ENCODE results near the gene RSPRY1.

DNA sequence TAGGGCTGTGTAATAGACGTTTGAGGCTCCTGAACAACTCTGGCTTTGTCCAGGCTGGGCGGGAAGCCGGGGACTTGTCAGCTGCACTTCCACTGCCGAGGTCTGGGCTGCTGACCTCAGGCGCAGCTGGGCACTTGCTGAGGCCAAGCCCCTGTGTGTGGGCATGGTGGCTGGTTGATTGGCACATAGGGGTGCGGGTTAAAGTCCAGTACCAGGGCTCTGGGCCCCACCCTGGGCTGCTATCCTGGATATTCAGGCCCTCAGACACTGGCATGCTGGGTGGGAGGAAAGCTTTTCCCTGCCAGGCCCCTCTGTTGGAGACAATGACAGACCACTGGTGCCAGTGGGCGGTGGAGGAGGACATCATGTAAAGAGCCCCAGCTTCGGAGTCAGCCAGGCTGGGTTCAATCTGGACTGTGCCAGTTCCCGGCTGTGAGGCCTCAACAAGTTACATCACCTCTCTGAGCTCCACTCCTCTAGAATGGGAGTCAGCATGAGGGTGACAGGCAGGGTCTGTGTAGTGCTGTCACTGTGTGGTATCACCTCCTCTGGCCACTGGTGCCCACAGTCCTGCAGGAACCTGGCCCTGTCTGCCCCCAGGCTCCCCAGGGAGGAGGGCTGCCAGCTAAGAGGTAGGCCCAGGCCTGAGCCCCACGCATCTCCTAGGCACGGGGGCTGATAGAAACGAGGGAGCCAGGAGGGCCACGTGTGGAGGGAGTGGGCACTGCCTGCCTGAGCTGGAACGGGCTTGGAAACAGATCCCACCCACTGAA, 42.8 kb upstream of the RSPRY1 start:
- TF ChIP-seq POLR2AphosphoS5 (IDR thresholded peaks at IDR 0.05; ENCODE audit: low read depth, low read length) (no peak), FOXP2 (optimal IDR thresholded peaks at IDR 0.05; ENCODE audit: borderline replicate concordance, extremely low read depth, extremely low read length, insufficient read depth) (no peak)
